Sigmoid colon (tissue), 4 donors: ENCODE measurements around the gene CLRN3.

Source experiments
- CTCF ChIP-seq, 4 experiments: fragments of 450-650 bp in 3 of 4; fragments of 200-600 bp in 1 of 4; IDR thresholded peaks; one replicate each; pipeline ENCODE4 v1.5.1; 2016 to 2019; ENCODE audit warnings: antibody characterized with exemption in 4 of 4, mild to moderate bottlenecking in 3 of 4, moderate library complexity in 2 of 4
- EP300 ChIP-seq, 4 donors: sonication (generic); formaldehyde crosslinking; IDR thresholded peaks; one replicate each; pipeline ENCODE4 v1.6.1; 2017; ENCODE audit warnings: antibody characterized with exemption in 4 of 4
- POLR2A ChIP-seq, 2 donors: fragments of 450-650 bp; IDR thresholded peaks; one replicate each; pipeline ENCODE4 v1.6.1; 2016; ENCODE audit warnings: antibody characterized with exemption in 2 of 2, mild to moderate bottlenecking in 2 of 2, moderate library complexity in 2 of 2

- TF ChIP-seq EP300 (IDR thresholded peaks at IDR 0.05) (no peak), CTCF (IDR thresholded peaks at IDR 0.05) (no peak), POLR2A (IDR thresholded peaks at IDR 0.05) (no peak)
Measured at GRCh38 chr10:127850944-127851343, 41.8 kb downstream of the CLRN3 start.
